GM11168 (cell line): Measurements from ENCODE around the gene GRHL1.
"Not testable (repeated sequence)": the region's sequence is repeated elsewhere in the genome, so short reads cannot be mapped to it uniquely, and the experiment has no call there.

Experiments used
- in situ Hi-C: fragments of 300-500 bp; cut with MboI; formaldehyde crosslinking; loops from one replicate; pipeline ENCODE4 v1.12.0; 2022; ENCODE audit warnings: low sequenced_read_pairs; ENCODE audit not compliant: unreplicated experiment

GRHL1 gene

GRCh38 chr2:10006236-10007161 is 55.0 kb downstream of the GRHL1 start:
- in situ Hi-C loops = no loop called here

GRCh38 chr2:10007435-10007834 is 55.9 kb downstream of the GRHL1 start:
- in situ Hi-C loops = no loop called here

GRCh38 chr2:10007921-10008808 is 56.7 kb downstream of the GRHL1 start:
- in situ Hi-C loops = no loop called here

- in situ Hi-C loops = no loop called here
These were observed 57.3 kb downstream of the GRHL1 start for GRCh38 chr2:10008809-10009176.

- in situ Hi-C loops = no loop called here
These were observed 57.8 kb downstream of the GRHL1 start for GRCh38 chr2:10009271-10009810.

- in situ Hi-C loops = no loop called here
These were observed 58.6 kb downstream of the GRHL1 start for GRCh38 chr2:10009811-10010781.

GRCh38 chr2:10010861-10011605 is 59.5 kb downstream of the GRHL1 start:
- in situ Hi-C loops = not testable (repeated sequence)

GRCh38 chr2:10011606-10012325 is 60.3 kb downstream of the GRHL1 start:
- in situ Hi-C loops = not testable (repeated sequence)

GRCh38 chr2:10012366-10012962 is 61.0 kb downstream of the GRHL1 start:
- in situ Hi-C loops = not testable (repeated sequence)

GRCh38 chr2:10012963-10013461 is 61.5 kb downstream of the GRHL1 start:
- in situ Hi-C loops = no loop called here

GRCh38 chr2:10013651-10014417 is 62.3 kb downstream of the GRHL1 start:
- in situ Hi-C loops = not testable (repeated sequence)

GRCh38 chr2:10014418-10015190 is 63.1 kb downstream of the GRHL1 start:
- in situ Hi-C loops = no loop called here

- in situ Hi-C loops = not testable (repeated sequence)
These were observed 64.0 kb downstream of the GRHL1 start for GRCh38 chr2:10015376-10015989.

- in situ Hi-C loops = no loop called here
These were observed 64.7 kb downstream of the GRHL1 start for GRCh38 chr2:10016001-10016801.

GRCh38 chr2:10016802-10017258 is 65.3 kb downstream of the GRHL1 start:
- in situ Hi-C loops = no loop called here
